Measurements from ENCODE around the gene LFNG. TPM values are rescaled to one million over a fixed set of nuclear protein-coding genes. Genes with fewer than 3 reads are reported as not detected.

LFNG gene
- total RNA-seq, 1 experiment from 2014 or later: 20.0 TPM

Other genes starting within 250 kb of the LFNG start
- gene SNX8, start 205.3 kb upstream of the LFNG start, total RNA-seq (2014; rRNA removed; shearing (Covaris generic)): 23.2 and 28.2 TPM in 2 replicates
- 314 and 319 TPM in 2 replicates for gene EIF3B, start 164.9 kb upstream of the LFNG start, total RNA-seq (2014; rRNA removed; shearing (Covaris generic))
- 10.3 and 11.4 TPM in 2 replicates for gene CHST12, start 116.2 kb upstream of the LFNG start, total RNA-seq (2014; rRNA removed; shearing (Covaris generic))
- not detected in 2 replicates for gene GRIFIN, start 43.4 kb upstream of the LFNG start, total RNA-seq (2014; rRNA removed; shearing (Covaris generic))
- 83.5 and 86.4 TPM in 2 replicates for gene BRAT1, start 35.8 kb downstream of the LFNG start, total RNA-seq (2014; rRNA removed; shearing (Covaris generic))
- 2.1 and 4.0 TPM in 2 replicates for gene IQCE, start 39.2 kb downstream of the LFNG start, total RNA-seq (2014; rRNA removed; shearing (Covaris generic))
- gene TTYH3, start 112.2 kb downstream of the LFNG start, total RNA-seq (2014; rRNA removed; shearing (Covaris generic)): 50.2 and 53.5 TPM in 2 replicates
- 0.07 TPM in 1 of 2 replicates, not detected in the other for gene AMZ1, start 168.4 kb downstream of the LFNG start, total RNA-seq (2014; rRNA removed; shearing (Covaris generic))